Smooth muscle cell (in vitro differentiated cells): ENCODE measurements around the gene ERFE. TPM values are rescaled to one million over a fixed set of nuclear protein-coding genes. Genes with fewer than 3 reads are reported as not detected.

Experiments used
- DNase-seq: peaks from one replicate; lab custom pipeline; 2025; ENCODE audit not compliant: unreplicated experiment; lab: John Stamatoyannopoulos, UW
- H2AFZ ChIP-seq: fragments of 200-600 bp; sonication (generic); 2 replicates; pipeline ENCODE4 v1.6.0; 2016; ENCODE audit warnings: antibody characterized with exemption, low read depth, mild to moderate bottlenecking
- H3F3A ChIP-seq: fragments of 200-600 bp; sonication (generic); 2 replicates; pipeline ENCODE4 v1.6.0; 2017; ENCODE audit warnings: antibody characterized with exemption, low read depth
- H3K27ac ChIP-seq: fragments of 200-600 bp; sonication (generic); 2 replicates; pipeline ENCODE4 v1.5.1; 2016; ENCODE audit warnings: low read depth, mild to moderate bottlenecking
- H3K27me3 ChIP-seq: fragments of 200-600 bp; sonication (generic); 2 replicates; pipeline ENCODE4 v1.6.1; 2016; ENCODE audit warnings: low read depth, mild to moderate bottlenecking
- H3K36me3 ChIP-seq: fragments of 200-600 bp; sonication (generic); 2 replicates; pipeline ENCODE4 v1.5.1; 2016; ENCODE audit warnings: low read depth
- H3K4me1 ChIP-seq: fragments of 200-600 bp; sonication (generic); 2 replicates; pipeline ENCODE4 v1.5.1; 2016; ENCODE audit warnings: low read depth
- H3K4me2 ChIP-seq: fragments of 200-600 bp; sonication (generic); 2 replicates; pipeline ENCODE4 v1.6.0; 2016; ENCODE audit warnings: mild to moderate bottlenecking
- H3K4me3 ChIP-seq: fragments of 200-600 bp; sonication (generic); 2 replicates; pipeline ENCODE4 v1.5.1; 2016; ENCODE audit warnings: mild to moderate bottlenecking
- H3K79me2 ChIP-seq: fragments of 200-600 bp; sonication (generic); 2 replicates; pipeline ENCODE4 v1.6.0; 2016; ENCODE audit warnings: low read depth, mild to moderate bottlenecking
- H3K9ac ChIP-seq: fragments of 200-600 bp; sonication (generic); 2 replicates; pipeline ENCODE4 v1.6.0; 2016; ENCODE audit warnings: low read depth
- H3K9me3 ChIP-seq: fragments of 200-600 bp; sonication (generic); replicated peaks from 2 replicates; pipeline ENCODE4 v1.5.1; 2016; ENCODE audit warnings: low read depth
- H4K20me1 ChIP-seq: fragments of 200-600 bp; sonication (generic); 2 replicates; pipeline ENCODE4 v1.6.0; 2016; ENCODE audit warnings: low read depth
- CTCF ChIP-seq: fragments of 200-600 bp; sonication (generic); IDR thresholded peaks from 2 replicates; pipeline ENCODE4 v1.5.1; 2017; ENCODE audit warnings: borderline replicate concordance, mild to moderate bottlenecking, antibody characterized with exemption; ENCODE audit not compliant: insufficient read depth, poor library complexity, severe bottlenecking
- WGBS: methylation state at CpG from one replicate; pipeline ENCODE4 v1.1.7; 2016; ENCODE audit warnings: low lambda C conversion rate; 5-methylcytosine and 5-hydroxymethylcytosine counted together
- polyA plus RNA-seq: library from polyadenylated mRNA; unstranded; fragments of >200 nt; fragmentation: Nextera tagmentation; extraction: Ambion mirVana; gene quantifications from 2 replicates; pipeline ENCODE4 v1.2.1, GENCODE V29; 2016
- total RNA-seq: library from RNA; depleted of rRNA; stranded (reverse); fragments of >200 nt; gene quantifications from 2 replicates; pipeline ENCODE4 v1.2.3, GENCODE V29; 2014

Gene ERFE
- total and polyA plus RNA-seq, 2 experiments from 2014 or later = 2.4 TPM; not detected in 1

DNA sequence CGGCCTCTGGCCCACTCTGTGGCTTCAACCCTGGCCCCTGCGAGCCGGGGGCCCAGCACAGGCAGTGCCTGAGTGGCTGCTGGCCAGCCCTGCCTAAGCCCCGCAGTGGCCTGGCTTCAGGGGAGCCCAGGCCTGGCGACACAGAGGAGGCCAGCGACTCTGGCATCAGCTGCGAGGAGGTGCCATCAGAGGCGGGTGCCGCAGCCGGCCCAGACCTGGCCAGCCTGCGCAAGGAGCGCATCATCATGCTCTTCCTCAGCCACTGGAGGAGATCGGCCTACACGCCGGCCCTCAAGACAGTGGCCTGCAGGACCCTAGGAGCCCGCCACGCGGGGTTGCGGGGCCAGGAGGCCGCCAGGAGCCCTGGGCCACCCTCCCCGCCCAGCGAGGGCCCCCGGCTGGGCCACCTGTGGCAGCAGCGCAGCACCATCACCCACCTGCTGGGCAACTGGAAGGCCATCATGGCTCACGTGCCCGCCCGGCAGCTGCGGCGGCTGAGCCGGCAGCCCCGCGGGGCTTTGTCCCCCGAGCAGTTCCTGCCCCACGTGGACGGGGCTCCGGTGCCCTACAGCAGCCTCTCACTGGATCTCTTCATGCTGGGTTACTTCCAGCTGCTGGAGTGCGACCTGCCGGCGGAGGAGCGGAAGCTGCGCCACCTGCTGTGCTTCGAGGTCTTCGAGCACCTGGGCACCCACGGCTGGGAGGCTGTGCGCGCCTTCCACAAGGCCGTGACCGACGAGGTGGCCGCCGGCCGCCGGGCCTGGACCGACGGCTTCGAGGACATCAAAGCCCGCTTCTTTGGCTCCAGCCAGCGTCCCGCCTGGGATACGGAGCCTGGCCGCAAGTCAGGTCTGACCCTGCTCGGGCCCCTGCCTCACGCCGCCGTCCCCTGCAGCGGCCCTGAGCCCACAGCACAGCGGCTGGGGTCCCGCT lies 27.8 kb upstream of the ERFE start:
- H4K20me1 ChIP-seq = no peaks in the 10 kb centered on the region
- no peaks in the 10 kb centered on the region for H3K27me3 ChIP-seq
- no peak overlapping the region for H3K4me3 ChIP-seq
- no peak for DNase-seq
- no peaks in the 10 kb centered on the region for H3K36me3 ChIP-seq
- TF ChIP-seq CTCF = no peak
- H3K9ac ChIP-seq = no peak overlapping the region
- 95% methylated on average over 54 of the region's 68 CpGs for WGBS
- H3F3A ChIP-seq = no peaks in the 10 kb centered on the region
- no peaks in the 10 kb centered on the region for H3K9me3 ChIP-seq
- no peak overlapping the region for H2AFZ ChIP-seq
- H3K79me2 ChIP-seq = no peaks in the 10 kb centered on the region
- no peak overlapping the region for H3K4me2 ChIP-seq
- H3K4me1 ChIP-seq = no peaks in the 10 kb centered on the region
- no peak overlapping the region for H3K27ac ChIP-seq

DNA sequence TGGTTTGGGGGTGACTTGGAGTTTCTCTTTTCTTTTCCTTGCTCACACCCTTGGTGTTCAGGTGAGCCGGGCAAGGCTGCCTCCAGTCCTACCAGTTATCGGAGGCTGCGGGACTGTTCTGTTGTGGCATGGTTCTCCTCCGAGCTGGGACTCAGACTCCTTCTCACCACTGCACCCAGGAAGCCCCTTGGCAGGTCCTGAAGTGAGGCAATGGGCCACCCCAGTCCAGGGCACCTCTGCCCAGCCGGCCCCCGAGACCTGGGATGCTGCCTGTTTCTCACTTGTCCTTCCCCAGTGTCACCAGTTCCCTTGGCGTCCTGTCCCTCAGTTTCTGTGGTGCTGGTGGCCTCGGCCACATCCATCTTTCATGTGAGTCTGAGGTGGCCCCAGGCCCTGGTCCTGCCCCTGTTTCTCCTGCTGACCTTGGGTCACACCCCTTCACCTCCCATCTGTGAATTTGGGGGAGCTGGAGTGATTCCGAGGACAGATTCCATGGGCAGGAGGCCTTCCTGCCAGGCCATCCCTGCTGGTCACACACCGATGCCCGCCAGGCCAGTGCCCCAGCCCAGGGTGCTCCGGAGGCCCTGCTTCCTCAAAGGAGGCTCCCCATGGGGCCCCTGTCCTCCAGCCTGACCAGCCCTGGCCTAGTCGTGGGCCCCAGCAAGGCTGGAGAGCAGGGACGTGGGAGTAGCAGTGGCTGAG lies 26.9 kb upstream of the ERFE start:
- H3K4me2 ChIP-seq = no peak overlapping the region
- no peaks in the 10 kb centered on the region for H3K79me2 ChIP-seq
- no peaks in the 10 kb centered on the region for H3K36me3 ChIP-seq
- WGBS = 90% methylated on average over 14 of the region's 14 CpGs
- H3K9ac ChIP-seq = no peak overlapping the region
- H3K9me3 ChIP-seq = no peaks in the 10 kb centered on the region
- H3K27me3 ChIP-seq = no peaks in the 10 kb centered on the region
- no peak overlapping the region for H2AFZ ChIP-seq
- no peak overlapping the region for H3K4me3 ChIP-seq
- no peak overlapping the region for H3K27ac ChIP-seq
- DNase-seq = no peak
- no peak for TF ChIP-seq CTCF
- H4K20me1 ChIP-seq = no peaks in the 10 kb centered on the region
- no peaks in the 10 kb centered on the region for H3F3A ChIP-seq
- H3K4me1 ChIP-seq = no peaks in the 10 kb centered on the region

DNA sequence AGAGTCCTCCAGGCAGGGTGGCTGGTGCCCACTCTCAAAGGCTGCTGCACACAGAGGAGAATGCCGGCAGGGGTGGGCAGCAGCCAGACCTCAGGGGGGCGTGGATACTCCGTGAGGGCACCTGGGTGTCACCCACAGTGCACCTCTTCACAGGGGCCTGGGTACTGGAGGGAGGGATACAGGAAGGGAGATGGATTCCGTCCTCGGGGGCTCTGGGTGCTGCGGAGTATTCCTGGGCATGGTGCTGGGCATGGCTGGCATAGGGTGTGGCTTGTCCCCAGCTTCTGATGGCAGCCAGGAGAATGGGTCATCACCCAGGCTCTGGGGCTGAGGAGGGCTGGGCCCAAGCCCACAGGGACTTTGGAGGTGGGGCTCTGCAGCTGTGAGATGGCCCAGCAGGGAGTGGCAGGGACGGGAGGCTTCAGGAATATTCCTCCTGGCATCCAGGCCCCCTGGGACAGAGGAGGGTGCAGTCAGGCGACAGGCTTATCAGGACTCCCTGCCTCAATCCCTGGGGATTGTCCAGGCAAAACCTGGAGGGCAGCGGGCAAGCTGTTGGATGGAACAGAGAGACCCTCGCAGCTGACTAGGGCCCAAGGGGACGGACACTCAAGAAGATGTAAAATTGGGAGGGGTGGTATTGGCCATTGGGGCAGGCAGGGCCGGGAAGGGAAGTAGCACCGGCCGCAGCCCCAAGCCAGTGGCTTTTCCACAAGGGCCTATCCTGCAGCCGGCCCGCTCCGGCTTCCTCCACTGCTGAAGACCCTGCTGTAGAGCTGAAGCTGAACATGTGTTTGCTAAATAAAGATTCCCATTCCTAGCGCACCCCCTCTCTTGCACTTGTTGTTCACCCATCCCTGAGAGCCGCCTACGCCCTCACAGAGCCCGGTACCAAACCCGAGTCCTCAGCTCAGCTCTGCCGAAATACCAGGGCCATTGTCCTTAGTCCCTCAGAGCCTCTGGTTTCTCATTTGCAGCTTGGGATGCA lies 26.0 kb upstream of the ERFE start:
- 93% methylated on average over 23 of the region's 23 CpGs for WGBS
- H3K4me3 ChIP-seq = no peak overlapping the region
- H3K9ac ChIP-seq = no peak overlapping the region
- H3F3A ChIP-seq = no peaks in the 10 kb centered on the region
- H3K4me2 ChIP-seq = no peak overlapping the region
- H4K20me1 ChIP-seq = no peaks in the 10 kb centered on the region
- no peaks in the 10 kb centered on the region for H3K4me1 ChIP-seq
- no peaks in the 10 kb centered on the region for H3K27me3 ChIP-seq
- no peak for DNase-seq
- H3K9me3 ChIP-seq = no peaks in the 10 kb centered on the region
- H2AFZ ChIP-seq = no peak overlapping the region
- no peak overlapping the region for H3K27ac ChIP-seq
- no peaks in the 10 kb centered on the region for H3K79me2 ChIP-seq
- H3K36me3 ChIP-seq = no peaks in the 10 kb centered on the region
- TF ChIP-seq CTCF = no peak
